GM12874 (cell line): ENCODE results near the gene CTNNA2.

Experiments used
- CTCF ChIP-seq: IDR thresholded peaks from 2 replicates; pipeline ENCODE4 v1.5.1; 2011; ENCODE audit warnings: low read depth, mild to moderate bottlenecking, control low read depth, low read length, moderate library complexity; ENCODE audit not compliant: insufficient read depth

The CTNNA2 gene

GRCh38 chr2:79799729-79800128 lies 286.9 kb downstream of the CTNNA2 start:
- TF ChIP-seq CTCF = no peak

- TF ChIP-seq CTCF = no peak
These were observed 288.2 kb downstream of the CTNNA2 start for GRCh38 chr2:79801082-79801481.

GRCh38 chr2:79817288-79817687 lies 304.4 kb downstream of the CTNNA2 start:
- no peak for TF ChIP-seq CTCF

- no peak for TF ChIP-seq CTCF
These were observed 307.4 kb downstream of the CTNNA2 start for GRCh38 chr2:79820281-79820680.

- TF ChIP-seq CTCF = no peak
These were observed 309.3 kb downstream of the CTNNA2 start for GRCh38 chr2:79822136-79822535.

GRCh38 chr2:79824086-79824786 lies 311.4 kb downstream of the CTNNA2 start:
- no peak for TF ChIP-seq CTCF

- no peak for TF ChIP-seq CTCF
These were observed 315.0 kb downstream of the CTNNA2 start for GRCh38 chr2:79827881-79828280.
